Mesenteric fat pad (tissue), 1 donor: ENCODE data around the gene SAMHD1. TPM values are rescaled to one million over a fixed set of nuclear protein-coding genes. Genes with fewer than 3 reads are reported as not detected.

Experiments used
- DNase-seq: peaks from one replicate; pipeline ENCODE4 v3.0.0-alpha.2; 2020; ENCODE audit warnings: low spot score
- total RNA-seq: library from RNA; stranded (reverse); fragmentation: NEBNext Ultra II Directional; extraction: Animal tissue kit (Norgen Biotek cat#: 25700); gene quantifications from one replicate; pipeline ENCODE4 v1.2.1, GENCODE V29; 2021
- donor health status: DM: yes; HTN: yes; CAD: no.

Gene SAMHD1
- total RNA-seq, 1 donor from 2014 or later, result 280 TPM

DNA sequence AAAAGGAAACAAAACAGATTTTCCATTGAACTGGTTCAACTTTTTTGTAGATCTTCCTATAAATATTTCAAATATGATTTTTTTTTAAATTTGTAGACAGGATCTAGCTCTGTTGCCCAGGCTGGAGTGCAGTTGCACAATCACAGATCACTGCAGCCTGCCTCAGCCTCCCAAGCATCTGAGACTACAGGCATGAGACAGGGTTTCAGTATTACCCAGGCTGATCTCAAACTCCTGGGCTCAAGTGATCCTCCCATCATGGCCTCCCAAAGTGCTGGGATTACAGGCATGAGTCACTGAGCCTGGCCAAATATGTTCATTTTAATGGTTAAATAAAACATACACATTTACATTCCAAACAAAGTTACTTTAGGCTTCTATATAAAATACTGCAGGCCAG, 33.6 kb downstream of the SAMHD1 start:
- no peak for DNase-seq

- peak; percentile 64 for DNase-seq
Observed at GRCh38 chr20:36917240-36917639, 34.3 kb downstream of the SAMHD1 start.

DNA sequence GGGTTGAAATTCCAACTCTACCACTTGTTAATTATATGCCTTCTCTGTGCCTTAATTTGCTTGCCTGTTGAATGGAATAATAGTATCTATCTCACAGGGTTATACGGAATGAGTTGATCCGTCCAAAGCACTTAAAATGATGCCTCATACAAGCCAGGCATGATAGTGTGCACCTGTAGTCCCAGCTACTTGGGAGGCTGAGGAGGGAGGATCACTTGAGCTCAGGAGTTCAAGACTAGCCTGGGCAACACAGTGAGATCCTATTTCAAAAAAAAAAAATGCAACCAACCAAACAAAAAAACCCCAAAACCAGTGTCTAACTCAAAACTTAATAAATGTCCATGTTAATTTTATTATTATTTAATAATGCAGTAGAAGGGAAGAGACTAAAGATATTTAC, 35.3 kb downstream of the SAMHD1 start:
- no peak for DNase-seq

DNA sequence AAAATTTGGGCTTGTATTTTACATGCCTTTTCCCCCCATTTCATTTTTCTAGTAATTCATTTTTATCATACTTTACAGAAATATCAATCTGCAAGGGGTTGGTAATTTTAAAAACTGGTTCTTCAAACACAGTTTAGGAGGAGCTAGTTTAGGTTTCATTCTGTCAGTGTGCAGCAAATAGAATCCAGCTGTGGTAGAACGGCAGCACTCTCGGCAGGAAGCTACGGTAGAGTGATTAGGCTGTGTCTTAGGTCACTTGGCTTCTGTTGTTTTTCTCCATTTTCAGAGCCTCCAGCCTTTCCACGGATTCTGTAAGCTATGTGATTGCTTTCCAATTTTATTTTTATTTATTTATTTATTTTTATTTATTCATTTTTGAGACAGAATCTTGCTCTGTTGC, 42.9 kb downstream of the SAMHD1 start:
- DNase-seq, result no peak

- peak; percentile 55 for DNase-seq
Observed at GRCh38 chr20:36906086-36906485, 45.4 kb downstream of the SAMHD1 start.

GRCh38 chr20:36905566-36905965, 45.9 kb downstream of the SAMHD1 start:
- peak; percentile 82 for DNase-seq

- DNase-seq, result no peak
Observed at GRCh38 chr20:36904690-36905089, 46.8 kb downstream of the SAMHD1 start.

DNA sequence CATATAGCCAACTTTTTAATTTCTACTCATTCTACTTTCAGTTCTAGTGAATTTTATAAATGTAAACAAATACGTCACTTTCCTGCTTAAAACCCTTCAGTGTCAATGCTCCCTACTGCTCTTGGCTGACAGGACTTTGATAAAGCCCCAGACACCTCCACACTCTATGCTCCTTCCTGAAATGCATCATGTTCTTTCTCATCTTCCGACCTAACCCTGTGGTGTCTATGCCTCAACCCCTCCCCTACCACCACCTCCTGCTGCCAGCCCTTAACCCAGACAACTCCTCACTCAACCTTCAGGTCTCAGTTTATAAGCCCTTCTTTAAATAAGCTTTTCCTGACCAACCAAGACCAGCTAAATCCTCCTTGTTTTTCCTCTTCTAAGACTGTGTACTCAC, 56.5 kb downstream of the SAMHD1 start:
- DNase-seq, result no peak

GRCh38 chr20:36893801-36894200, 57.7 kb downstream of the SAMHD1 start:
- peak; percentile 30 for DNase-seq

DNA sequence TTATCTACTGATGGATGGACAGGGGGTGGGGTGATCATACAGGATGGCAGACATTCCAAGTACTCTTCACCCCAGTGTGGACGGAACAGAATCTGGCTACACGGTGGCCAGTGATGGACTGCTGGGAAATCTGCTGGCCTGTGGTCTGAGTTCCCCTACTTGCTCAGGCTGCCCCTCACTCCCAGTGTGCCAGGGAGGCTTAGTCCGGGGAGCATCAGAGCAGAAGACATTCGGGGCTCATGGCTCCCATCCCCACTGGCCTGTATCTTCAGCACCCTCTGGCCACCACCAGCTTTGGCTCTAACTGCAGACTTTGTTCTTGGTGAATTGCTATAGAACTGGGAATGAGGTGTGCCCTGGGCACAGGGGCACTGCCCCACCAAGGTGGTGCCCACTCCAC, 60.3 kb downstream of the SAMHD1 start:
- DNase-seq, result no peak

- DNase-seq, result no peak
Observed at GRCh38 chr20:36890586-36890985, 60.9 kb downstream of the SAMHD1 start.

- no peak for DNase-seq
Observed at GRCh38 chr20:36888880-36889516, 62.5 kb downstream of the SAMHD1 start.

DNA sequence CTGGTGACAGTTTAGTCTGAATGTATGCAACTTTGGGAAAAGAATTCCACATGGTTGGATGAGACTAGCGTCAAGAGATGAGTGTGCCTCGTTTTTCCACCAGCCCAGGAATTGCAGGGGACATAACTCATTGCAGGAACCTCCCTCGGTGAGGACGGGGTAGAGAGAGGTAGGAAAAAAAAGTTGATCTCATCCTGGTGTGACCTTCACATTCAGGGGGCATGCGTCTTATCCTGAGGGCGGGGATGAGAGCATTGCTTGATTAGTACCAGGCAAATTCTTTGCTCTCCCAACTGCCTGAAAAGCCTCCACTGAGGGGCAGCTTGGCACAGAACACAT, 63.8 kb downstream of the SAMHD1 start:
- no peak for DNase-seq

GRCh38 chr20:36886859-36887751, 64.4 kb downstream of the SAMHD1 start:
- DNase-seq, result peak; percentile 93

DNA sequence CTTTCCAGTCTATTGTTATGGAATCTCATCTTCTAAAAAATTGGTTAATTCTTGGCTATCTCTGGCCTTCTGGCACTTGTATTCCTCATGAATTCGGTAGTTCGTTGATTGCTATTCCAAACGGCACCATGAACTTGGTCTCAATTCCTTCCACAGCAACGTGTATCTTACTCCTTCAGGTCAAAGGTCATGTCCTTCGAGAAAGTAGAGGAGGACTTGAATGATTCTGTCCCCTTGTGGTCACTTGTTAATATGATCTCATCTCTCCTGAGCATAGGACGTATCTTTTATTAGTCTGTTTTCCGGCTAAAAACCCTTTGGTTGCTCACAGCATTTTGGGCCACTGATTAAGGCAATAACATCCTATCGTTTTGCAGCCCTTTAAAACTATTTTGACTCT, 66.2 kb downstream of the SAMHD1 start:
- DNase-seq, result no peak

GRCh38 chr20:36883977-36884535, 67.5 kb downstream of the SAMHD1 start:
- DNase-seq, result no peak

- DNase-seq, result no peak
Observed at GRCh38 chr20:36881888-36882287, 69.6 kb downstream of the SAMHD1 start.

- no peak for DNase-seq
Observed at GRCh38 chr20:36881331-36881730, 70.2 kb downstream of the SAMHD1 start.

DNA sequence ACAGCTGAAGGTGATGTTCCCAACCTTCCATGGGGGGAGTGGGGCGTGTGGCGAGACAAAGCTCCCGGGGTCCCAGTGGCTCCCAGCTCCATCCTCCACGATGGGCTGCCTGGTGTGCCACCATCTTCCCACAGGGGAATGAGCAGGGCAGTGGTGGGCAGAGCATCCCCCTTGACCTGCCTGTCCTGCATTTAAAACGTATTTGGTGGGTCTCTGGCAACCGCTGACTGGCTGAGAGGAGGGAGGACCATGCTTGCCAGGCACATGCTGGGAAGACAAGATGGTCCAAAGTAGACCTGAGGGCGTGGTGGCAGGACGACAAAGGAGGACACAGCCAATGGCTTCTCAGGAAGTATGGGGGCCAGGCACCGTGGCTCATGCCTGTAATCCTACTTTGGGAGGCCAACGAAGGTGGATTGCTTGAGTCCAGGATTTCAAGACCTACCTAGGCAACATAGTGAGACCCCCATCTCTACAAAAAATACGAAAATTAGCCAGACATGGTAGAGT, 70.7 kb downstream of the SAMHD1 start:
- no peak for DNase-seq

- DNase-seq, result no peak
Observed at GRCh38 chr20:36878941-36879340, 72.6 kb downstream of the SAMHD1 start.

DNA sequence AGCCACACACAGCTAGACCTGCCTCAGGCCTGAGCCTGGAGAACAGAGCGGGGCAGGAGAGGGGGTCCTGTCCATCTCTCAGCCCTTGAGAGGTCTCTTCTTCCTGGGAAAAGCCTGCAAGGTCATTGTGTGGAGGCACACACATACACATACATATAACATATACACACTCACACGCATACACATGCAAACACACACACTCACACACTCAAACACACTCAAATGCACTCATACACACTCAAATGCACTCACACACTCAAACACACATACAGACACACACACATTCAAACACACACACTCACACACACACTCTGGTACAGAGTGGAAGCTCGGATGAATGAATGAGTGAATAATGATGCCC, 75.1 kb downstream of the SAMHD1 start:
- DNase-seq, result no peak

- no peak for DNase-seq
Observed at GRCh38 chr20:36875702-36876472, 75.6 kb downstream of the SAMHD1 start, which contains the start of gene TLDC2. Gene TLDC2, plus strand, starts transcription at chr20:36876138. Its CDS starts 37 bp downstream, at chr20:36876175.
